Measurements from ENCODE around the gene TXNDC8. TPM values are rescaled to one million over a fixed set of nuclear protein-coding genes. Genes with fewer than 3 reads are reported as not detected.
"Not testable (repeated sequence)": the region's sequence is repeated elsewhere in the genome, so short reads cannot be mapped to it uniquely, and the experiment has no call there.

Gene TXNDC8
- total RNA-seq, 2 experiments from 2014 or later: not detected

DNA sequence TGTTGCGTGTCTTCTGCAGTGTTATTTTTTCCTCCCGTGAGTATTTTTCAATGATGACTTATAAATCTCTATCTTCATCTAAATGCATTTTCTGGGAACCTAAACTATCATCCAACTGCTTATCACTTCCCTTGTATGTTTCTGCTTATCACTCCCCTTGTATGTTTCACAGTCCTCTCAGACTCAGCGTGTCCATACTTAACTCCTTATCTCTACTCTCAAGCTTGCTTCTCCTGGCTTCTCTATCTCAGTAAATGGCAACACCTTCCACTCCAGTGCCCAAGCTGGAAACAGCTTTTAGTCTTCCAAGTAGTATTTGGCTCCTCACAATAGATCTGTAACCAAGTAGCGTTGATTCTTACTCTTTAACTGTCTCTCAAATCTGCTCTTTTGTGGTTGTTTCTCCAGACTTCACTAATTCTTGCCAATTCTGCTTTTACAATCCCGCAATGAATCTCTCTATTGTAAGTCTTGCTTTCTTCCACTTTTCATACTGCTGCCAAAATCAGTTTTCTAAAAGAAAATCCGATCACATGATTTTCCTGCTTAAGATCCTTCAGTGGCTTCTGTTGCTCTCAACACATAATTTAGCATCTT lies 33.8 kb upstream of the TXNDC8 start:
- H3K27me3 Mint-ChIP-seq: peaks cover 4% of the 10 kb centered on the region
- intact Hi-C loops (cut with DNase I, micrococcal nuclease): no loop called here
- Histone ChIP-seq H3K9me3 (ENCODE audit: control insufficient read depth in 1 of 2, insufficient read depth in 1 of 2, low read length in 2 of 2) (no peaks in the 10 kb centered on the region), H3K27ac (ENCODE audit: low read depth in 1 of 2, low read length in 2 of 2) (no peak overlapping the region), H3K27me3 (ENCODE audit: control insufficient read depth in 1 of 2, insufficient read depth in 2 of 2, low read length in 2 of 2) (peaks cover 0 to 3% of the 10 kb centered on the region in 2 experiments), H3K4me1 (ENCODE audit: insufficient read depth, low read length) (no peaks in the 10 kb centered on the region), H3K4me3 (ENCODE audit: low read length) (no peak overlapping the region), H3K36me3 (ENCODE audit: insufficient read depth, low read length) (no peaks in the 10 kb centered on the region)
- POLR2A ChIA-PET: no interaction called here
- H3K4me1 Mint-ChIP-seq (ENCODE audit: low read depth): no peaks in the 10 kb centered on the region
- no peak overlapping the region for H3K4me3 Mint-ChIP-seq
- no peak overlapping the region for H3K27ac Mint-ChIP-seq
- TF ChIP-seq, protein P1, sequence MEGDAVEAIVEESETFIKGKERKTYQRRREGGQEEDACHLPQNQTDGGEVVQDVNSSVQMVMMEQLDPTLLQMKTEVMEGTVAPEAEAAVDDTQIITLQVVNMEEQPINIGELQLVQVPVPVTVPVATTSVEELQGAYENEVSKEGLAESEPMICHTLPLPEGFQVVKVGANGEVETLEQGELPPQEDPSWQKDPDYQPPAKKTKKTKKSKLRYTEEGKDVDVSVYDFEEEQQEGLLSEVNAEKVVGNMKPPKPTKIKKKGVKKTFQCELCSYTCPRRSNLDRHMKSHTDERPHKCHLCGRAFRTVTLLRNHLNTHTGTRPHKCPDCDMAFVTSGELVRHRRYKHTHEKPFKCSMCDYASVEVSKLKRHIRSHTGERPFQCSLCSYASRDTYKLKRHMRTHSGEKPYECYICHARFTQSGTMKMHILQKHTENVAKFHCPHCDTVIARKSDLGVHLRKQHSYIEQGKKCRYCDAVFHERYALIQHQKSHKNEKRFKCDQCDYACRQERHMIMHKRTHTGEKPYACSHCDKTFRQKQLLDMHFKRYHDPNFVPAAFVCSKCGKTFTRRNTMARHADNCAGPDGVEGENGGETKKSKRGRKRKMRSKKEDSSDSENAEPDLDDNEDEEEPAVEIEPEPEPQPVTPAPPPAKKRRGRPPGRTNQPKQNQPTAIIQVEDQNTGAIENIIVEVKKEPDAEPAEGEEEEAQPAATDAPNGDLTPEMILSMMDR (IDR thresholded peaks at IDR 0.05): no peak
- CTCF ChIA-PET: no interaction called here
- no peak for ATAC-seq (ENCODE audit: poor library complexity)
- H3K9me3 Mint-ChIP-seq: no peaks in the 10 kb centered on the region
- no peak for DNase-seq
- no peaks in the 10 kb centered on the region for H3K36me3 Mint-ChIP-seq (ENCODE audit: low read depth)

DNA sequence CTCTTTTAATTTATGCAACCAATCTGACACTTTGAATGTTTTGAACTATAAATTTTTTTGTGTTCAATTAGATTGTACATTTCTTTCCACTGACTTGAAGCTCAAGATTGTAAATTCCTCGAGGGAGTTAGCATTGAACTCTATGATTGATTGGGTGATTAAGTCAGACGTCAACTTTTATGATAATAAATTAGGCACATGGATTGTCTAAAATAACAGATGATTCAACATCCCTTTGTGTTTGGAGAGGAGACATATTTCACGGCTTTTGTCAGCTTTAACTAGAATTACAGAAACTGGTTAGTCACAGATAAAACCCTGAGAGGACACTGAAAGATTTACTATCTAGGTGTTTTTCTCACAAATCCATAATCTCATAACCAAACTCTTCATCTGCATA lies 32.7 kb upstream of the TXNDC8 start:
- no peaks in the 10 kb centered on the region for H3K4me1 ChIP-seq (ENCODE audit: insufficient read depth, low read length)
- no peak overlapping the region for H3K4me3 Mint-ChIP-seq
- DNase-seq (no peak), ATAC-seq (ENCODE audit: poor library complexity) (no peak)
- peaks cover 0 to 3% of the 10 kb centered on the region in 2 experiments for H3K27me3 ChIP-seq (ENCODE audit: control insufficient read depth in 1 of 2, insufficient read depth in 2 of 2, low read length in 2 of 2)
- no peaks in the 10 kb centered on the region for H3K36me3 Mint-ChIP-seq (ENCODE audit: low read depth)
- no peak overlapping the region for H3K27ac ChIP-seq (ENCODE audit: low read depth in 1 of 2, low read length in 2 of 2)
- ChIA-PET CTCF (no interaction called here), POLR2A (no interaction called here)
- no peaks in the 10 kb centered on the region for H3K4me1 Mint-ChIP-seq (ENCODE audit: low read depth)
- TF ChIP-seq, protein P1 (IDR thresholded peaks at IDR 0.05): no peak
- no peak overlapping the region for H3K4me3 ChIP-seq (ENCODE audit: low read length)
- no peaks in the 10 kb centered on the region for H3K9me3 Mint-ChIP-seq
- H3K9me3 ChIP-seq (ENCODE audit: control insufficient read depth in 1 of 2, insufficient read depth in 1 of 2, low read length in 2 of 2): no peaks in the 10 kb centered on the region
- H3K36me3 ChIP-seq (ENCODE audit: insufficient read depth, low read length): no peaks in the 10 kb centered on the region
- H3K27me3 Mint-ChIP-seq: no peaks in the 10 kb centered on the region
- H3K27ac Mint-ChIP-seq: no peak overlapping the region
- intact Hi-C loops (cut with DNase I, micrococcal nuclease): no loop called here

DNA sequence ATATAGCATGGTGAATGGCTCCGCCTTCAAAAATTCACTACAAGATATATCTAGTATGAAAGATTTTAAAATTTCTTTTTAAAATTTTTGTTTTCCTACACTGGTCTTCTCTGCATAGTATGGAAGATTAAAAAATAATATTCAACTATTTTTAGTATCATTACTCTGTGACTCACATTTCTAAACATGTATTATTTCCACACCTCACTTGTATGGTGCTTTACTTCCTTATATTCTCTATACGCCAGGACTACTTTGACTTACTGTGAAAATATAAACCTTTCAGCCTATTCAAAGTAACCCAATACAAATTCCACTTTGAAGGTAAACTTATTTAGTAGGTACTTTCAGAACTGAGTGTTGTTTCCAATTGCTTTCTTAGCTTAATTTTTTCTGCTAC lies 26.8 kb upstream of the TXNDC8 start:
- no peak overlapping the region for H3K4me3 ChIP-seq (ENCODE audit: low read length)
- TF ChIP-seq, protein P1 (IDR thresholded peaks at IDR 0.05): no peak
- intact Hi-C loops (cut with DNase I, micrococcal nuclease): no loop called here
- no peak for ATAC-seq (ENCODE audit: poor library complexity)
- no peaks in the 10 kb centered on the region for H3K36me3 ChIP-seq (ENCODE audit: insufficient read depth, low read length)
- CTCF ChIA-PET: no interaction called here
- H3K4me1 ChIP-seq (ENCODE audit: insufficient read depth, low read length): no peaks in the 10 kb centered on the region
- DNase-seq: no peak
- no peaks in the 10 kb centered on the region for H3K36me3 Mint-ChIP-seq (ENCODE audit: low read depth)
- POLR2A ChIA-PET: no interaction called here
- H3K9me3 ChIP-seq (ENCODE audit: control insufficient read depth in 1 of 2, insufficient read depth in 1 of 2, low read length in 2 of 2): no peaks in the 10 kb centered on the region
- H3K4me1 Mint-ChIP-seq (ENCODE audit: low read depth): no peaks in the 10 kb centered on the region
- H3K9me3 Mint-ChIP-seq: no peaks in the 10 kb centered on the region
- H3K27me3 Mint-ChIP-seq: no peaks in the 10 kb centered on the region
- H3K27me3 ChIP-seq (ENCODE audit: control insufficient read depth in 1 of 2, insufficient read depth in 2 of 2, low read length in 2 of 2): no peaks in the 10 kb centered on the region
- no peak overlapping the region for H3K27ac Mint-ChIP-seq
- H3K27ac ChIP-seq (ENCODE audit: low read depth in 1 of 2, low read length in 2 of 2): no peak overlapping the region
- no peak overlapping the region for H3K4me3 Mint-ChIP-seq

DNA sequence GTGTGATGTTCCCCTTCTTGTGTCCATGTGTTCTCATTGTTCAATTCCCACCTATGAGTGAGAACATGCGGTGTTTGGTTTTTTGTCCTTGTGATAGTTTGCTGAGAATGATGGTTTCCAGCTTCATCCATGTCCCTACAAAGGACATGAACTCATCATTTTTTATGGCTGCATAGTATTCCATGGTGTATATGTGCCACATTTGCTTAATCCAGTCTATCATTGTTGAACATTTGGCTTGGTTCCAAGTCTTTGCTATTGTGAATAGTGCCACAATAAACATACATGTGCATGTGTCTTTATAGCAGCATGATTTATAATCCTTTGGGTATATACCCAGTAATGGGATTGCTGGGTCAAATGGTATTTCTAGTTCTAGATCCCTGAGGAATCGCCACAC lies 21.3 kb upstream of the TXNDC8 start:
- H3K36me3 ChIP-seq (ENCODE audit: insufficient read depth, low read length); H3K27me3 Mint-ChIP-seq; DNase-seq; H3K27me3 ChIP-seq (ENCODE audit: control insufficient read depth in 1 of 2, insufficient read depth in 2 of 2, low read length in 2 of 2); ATAC-seq (ENCODE audit: poor library complexity); H3K4me1 ChIP-seq (ENCODE audit: insufficient read depth, low read length); H3K27ac ChIP-seq (ENCODE audit: low read depth in 1 of 2, low read length in 2 of 2); H3K4me3 ChIP-seq (ENCODE audit: low read length); H3K9me3 Mint-ChIP-seq; H3K4me1 Mint-ChIP-seq (ENCODE audit: low read depth); H3K9me3 ChIP-seq (ENCODE audit: control insufficient read depth in 1 of 2, insufficient read depth in 1 of 2, low read length in 2 of 2); intact Hi-C loops (cut with DNase I, micrococcal nuclease); H3K27ac Mint-ChIP-seq; POLR2A ChIA-PET; H3K36me3 Mint-ChIP-seq (ENCODE audit: low read depth); CTCF ChIA-PET; H3K4me3 Mint-ChIP-seq: not testable (repeated sequence)
